K562 (cell line): ENCODE measurements around the gene TTBK2. TPM values are rescaled to one million over a fixed set of nuclear protein-coding genes. Genes with fewer than 3 reads are reported as not detected.

Source experiments
- ATAC-seq: fragments of 200-7000 bp; cut with Tn5 transposase; 3 replicates; pipeline ENCODE4 v1.9.1; 2020; ENCODE audit warnings: moderate library complexity
- BruUV-seq: library from RNA; stranded (reverse); fragments of 400-500 nt; replicated peaks from 2 replicates; lab custom pipeline; 2021; lab: Mats Ljungman, UMichigan
- CTCF ChIA-PET: fragments of 300-600 bp; formaldehyde crosslinking; extraction: SDS; loops from one replicate; lab custom pipeline; 2021; ENCODE audit warnings: low intra/inter-chr PET ratio; lab: Yijun Ruan, JAX
- POLR2A ChIA-PET: fragments of 300-600, 350-650 bp; sonication (Branson Sonifier 250); formaldehyde crosslinking; extraction: SDS; loops from one replicate; lab custom pipeline; 2021; ENCODE audit warnings: antibody characterized with exemption, inconsistent platforms; lab: Yijun Ruan, JAX
- DNase-seq, 4 experiments: peaks; one replicate each; pipeline versions ENCODE4 v3.0.0 to v3.0.0-alpha.2; 2011 to 2018; ENCODE audit warnings: low spot score in 3 of 4, mixed read lengths in 3 of 4; ENCODE audit errors: extremely low read depth in 1 of 4
- FAIRE-seq: peaks from 2 replicates; lab custom pipeline; 2011; peaks lifted over from hg19 to GRCh38; lab: Jason Lieb, UNC
- H2AFZ ChIP-seq: 2 replicates; pipeline ENCODE4 v1.6.0; 2011; ENCODE audit warnings: low read depth, low read length, control low read depth, inconsistent platforms
- H3K27ac ChIP-seq: fragments of 200-600 bp; 3 replicates; pipeline ENCODE4 v1.8.0; 2011; ENCODE audit warnings: low read depth, mild to moderate bottlenecking, control low read depth, inconsistent platforms, low read length, moderate library complexity, mixed read lengths; ENCODE audit errors: extremely low read depth
- H3K27me3 ChIP-seq, 2 experiments: fragments of 300-600 bp in 1 of 2; 2 replicates in 1 of 2; 3 replicates in 1 of 2; pipeline versions ENCODE4 v1.6.0 to v1.8.0; 2011; ENCODE audit warnings: inconsistent platforms in 2 of 2, low read length in 2 of 2, mild to moderate bottlenecking in 1 of 2, mixed read lengths in 1 of 2, moderate library complexity in 1 of 2; ENCODE audit not compliant: control insufficient read depth in 2 of 2, insufficient read depth in 2 of 2
- H3K36me3 ChIP-seq: fragments of 300-600 bp; 3 replicates; pipeline ENCODE4 v1.8.0; 2011; ENCODE audit warnings: mild to moderate bottlenecking, low read length, inconsistent platforms; ENCODE audit not compliant: control insufficient read depth, insufficient read depth
- H3K4me1 ChIP-seq, 2 experiments: fragments of 200-600 bp in 1 of 2; replicated peaks in 1 of 2; 2 replicates in 1 of 2; 3 replicates in 1 of 2; pipeline versions ENCODE4 v1.5.1 to v1.8.0; 2011; ENCODE audit warnings: inconsistent platforms in 2 of 2, low read length in 2 of 2, mild to moderate bottlenecking in 1 of 2, mixed read lengths in 1 of 2, moderate library complexity in 1 of 2; ENCODE audit not compliant: control insufficient read depth in 2 of 2, insufficient read depth in 2 of 2
- H3K4me2 ChIP-seq: 2 replicates; pipeline ENCODE4 v1.6.1; 2011; ENCODE audit warnings: low read length, control low read depth, inconsistent platforms, mixed read lengths; ENCODE audit not compliant: insufficient read depth
- H3K4me3 ChIP-seq: fragments of 200-600 bp; sonication (generic), shearing (Covaris generic); 2 replicates; pipeline ENCODE4 v1.5.1; 2016; ENCODE audit warnings: control low read depth, inconsistent platforms
- H3K79me2 ChIP-seq: fragments of 200-600 bp; 3 replicates; pipeline ENCODE4 v1.8.0; 2011; ENCODE audit warnings: low read length, inconsistent platforms; ENCODE audit not compliant: control insufficient read depth, insufficient read depth
- H3K9ac ChIP-seq, 2 experiments: 2 replicates each; pipeline versions ENCODE4 v1.6.0 to v1.6.1; 2011; ENCODE audit warnings: low read depth in 2 of 2, low read length in 2 of 2, control low read depth in 1 of 2, inconsistent platforms in 1 of 2, mild to moderate bottlenecking in 1 of 2, mixed read lengths in 1 of 2; ENCODE audit not compliant: insufficient read depth in 1 of 2
- H3K9me1 ChIP-seq: one replicate; pipeline ENCODE4 v1.6.0; 2011; ENCODE audit warnings: inconsistent platforms, mild to moderate bottlenecking, low read length, moderate library complexity; ENCODE audit not compliant: control insufficient read depth, insufficient read depth
- H3K9me3 ChIP-seq: replicated peaks from 2 replicates; pipeline ENCODE4 v1.5.1; 2011; ENCODE audit warnings: low read depth, low read length, inconsistent platforms; ENCODE audit not compliant: control insufficient read depth, insufficient read depth
- H4K20me1 ChIP-seq: replicated peaks from 2 replicates; pipeline ENCODE4 v1.6.1; 2011; ENCODE audit warnings: low read length, inconsistent platforms, mixed read lengths; ENCODE audit not compliant: control insufficient read depth, insufficient read depth
- CREB1 ChIP-seq, 2 experiments: sonication (generic) in 1 of 2; formaldehyde crosslinking in 1 of 2; IDR thresholded peaks; 2 replicates each; pipeline versions ENCODE4 v1.6.1 to v1.8.0; 2012 to 2022; ENCODE audit warnings: inconsistent platforms in 1 of 2, mild to moderate bottlenecking in 1 of 2, missing genetic modification reagents in 1 of 2, moderate library complexity in 1 of 2
- DEAF1 ChIP-seq: fragments of 450-650 bp; formaldehyde crosslinking; IDR thresholded peaks from 2 replicates; pipeline ENCODE4 v1.4.0; 2020; ENCODE audit warnings: mild to moderate bottlenecking, moderate library complexity
- ELF4 ChIP-seq: fragments of 450-650 bp; formaldehyde crosslinking; IDR thresholded peaks from 2 replicates; pipeline ENCODE4 v1.4.0; 2022; ENCODE audit warnings: missing genetic modification characterization
- GTF2F1 ChIP-seq: IDR thresholded peaks from 2 replicates; pipeline ENCODE4 v1.6.1; 2011; ENCODE audit warnings: low read depth, low read length, improper control_type of control experiment
- HDAC1 ChIP-seq, 2 experiments: fragments of 450-650 bp; IDR thresholded peaks; 2 replicates each; pipeline ENCODE4 v1.6.1; 2016 to 2017; ENCODE audit warnings: inconsistent platforms in 1 of 2, mild to moderate bottlenecking in 1 of 2, moderate library complexity in 1 of 2
- HINFP ChIP-seq: fragments of 450-650 bp; conservative IDR thresholded peaks from 2 replicates; pipeline ENCODE4 v1.6.1; 2016; ENCODE audit warnings: missing genetic modification characterization, low read depth, mild to moderate bottlenecking, control low read depth, missing compliant biosample characterization
- KHSRP ChIP-seq: fragments of 450-650 bp; IDR thresholded peaks from 2 replicates; pipeline ENCODE4 v1.6.1; 2017
- PKNOX1 ChIP-seq: fragments of 450-650 bp; IDR thresholded peaks from 2 replicates; pipeline ENCODE4 v1.6.1; 2016
- PURB ChIP-seq: sonication (generic); formaldehyde crosslinking; IDR thresholded peaks from 2 replicates; pipeline ENCODE4 v1.9.0; 2021; ENCODE audit warnings: low read depth, mild to moderate bottlenecking, missing genetic modification reagents
- RBFOX2 ChIP-seq: fragments of 200-400 bp; formaldehyde crosslinking; IDR thresholded peaks from 2 replicates; pipeline ENCODE4 v1.6.1; 2017; ENCODE audit warnings: low read depth, mild to moderate bottlenecking, low read length, moderate library complexity
- TBL1XR1 ChIP-seq, 2 experiments: IDR thresholded peaks; 2 replicates each; pipeline ENCODE4 v1.6.1; 2012; ENCODE audit warnings: improper control_type of control experiment in 2 of 2, low read length in 2 of 2, mild to moderate bottlenecking in 1 of 2
- TBP ChIP-seq: optimal IDR thresholded peaks from 2 replicates; pipeline ENCODE3; 2011; ENCODE audit warnings: low read depth, low read length, improper control_type of control experiment
- ZNF354B ChIP-seq: fragments of 250-450 bp; sonication (Bioruptor Pico); IDR thresholded peaks from 2 replicates; pipeline ENCODE4 v1.4.0; 2020
- ZNF57 ChIP-seq: fragments of 450-650 bp; formaldehyde crosslinking; IDR thresholded peaks from 2 replicates; pipeline ENCODE4 v1.4.0; 2020; ENCODE audit warnings: mild to moderate bottlenecking, moderate library complexity
- ZNF668 ChIP-seq: fragments of 250-450 bp; sonication (Bioruptor Pico); IDR thresholded peaks from 2 replicates; pipeline ENCODE4 v1.8.0; 2022; ENCODE audit warnings: mild to moderate bottlenecking, inconsistent platforms
- WGBS: fragments of 100-300 bp; shearing (Covaris generic); methylation state at CpG from one replicate; pipeline ENCODE4 v1.1.6; 2016; ENCODE audit warnings: low coverage, mixed read lengths; ENCODE audit not compliant: insufficient coverage; ENCODE audit errors: missing lambda C conversion rate; 5-methylcytosine and 5-hydroxymethylcytosine counted together
- in situ Hi-C: fragments of 300-500 bp; cut with MboI; formaldehyde crosslinking; loops from 4 replicates; pipeline ENCODE4 v1.15.0; 2018; ENCODE audit warnings: inconsistent platforms, mixed read lengths
- intact Hi-C: fragments of 100-400 bp; cut with micrococcal nuclease; formaldehyde crosslinking; loops from 2 replicates; pipeline ENCODE4 v1.14.2; 2022
- polyA plus RNA-seq, 8 experiments: library from polyadenylated mRNA; depleted of rRNA in 4 of 8; stranded (reverse) in 5 of 8; unstranded in 3 of 8; fragments of >200 nt; fragmentation: Nextera tagmentation in 2 of 8; fragmentation: Illumina TruSeq in 1 of 8; extraction: Ambion mirVana in 2 of 8; extraction: Trizol in 1 of 8; gene quantifications; 2 replicates each; pipeline versions ENCODE4 v1.2.1 to v1.2.3, GENCODE V29; 2011 to 2014; ENCODE audit warnings: inconsistent platforms in 1 of 8, missing spikeins in 1 of 8
- total RNA-seq, 7 experiments: library from RNA; depleted of rRNA in 6 of 7; stranded (reverse); fragments of >200 nt in 6 of 7; fragmentation: Illumina TruSeq in 2 of 7; extraction: Trizol in 2 of 7; gene quantifications; 2 replicates each; pipeline versions ENCODE4 v1.2.1 to v1.2.3, GENCODE V29; 2011 to 2021; ENCODE audit warnings: low replicate concordance in 1 of 7
- TF ChIP-seq, protein P1 (sequence below): IDR thresholded peaks from 2 replicates; pipeline ENCODE4 v1.6.1; 2011; ENCODE audit warnings: borderline replicate concordance, low read depth, mild to moderate bottlenecking, moderate library complexity, low read length; ENCODE audit not compliant: insufficient read depth, poor library complexity, severe bottlenecking

Gene TTBK2
- total and polyA plus RNA-seq, 9 of the 15 experiments (the other 6 are each of a cell fraction or from before 2014, with no cell fraction given): 0.89 to 8.0 (median 4.8) TPM

GRCh38 chr15:42725331-42725903 is 195.2 kb downstream of the TTBK2 start:
- POLR2A ChIA-PET: interaction anchor here (0.5 to 1.8 kb wide), 6 partner anchors 9 to 230 kb away, joined by 3 to 6 read pairs (median 4); partner anchors contain the start of gene SNAP23
- no peak for ATAC-seq
- TF ChIP-seq RBFOX2 (no peak), ZNF57 (no peak), HDAC1 (IDR thresholded peaks at IDR 0.05) (no peak), ZNF668 (CRISPR knock-in tag) (no peak), ELF4 (CRISPR knock-in tag) (no peak), CREB1 (IDR thresholded peaks at IDR 0.05) (no peak), CREB1 (CRISPR knock-in tag; IDR thresholded peaks at IDR 0.05) (no peak), GTF2F1 (no peak), PKNOX1 (no peak), DEAF1 (CRISPR knock-in tag) (no peak), ZNF354B (CRISPR knock-in tag) (no peak), TBP (no peak), HINFP (tag) (no peak), PURB (CRISPR knock-in tag) (no peak), TBL1XR1 (IDR thresholded peaks at IDR 0.05; ENCODE audit: low read length in 2 of 2) (no peak), KHSRP (no peak)
- TF ChIP-seq, protein P1, sequence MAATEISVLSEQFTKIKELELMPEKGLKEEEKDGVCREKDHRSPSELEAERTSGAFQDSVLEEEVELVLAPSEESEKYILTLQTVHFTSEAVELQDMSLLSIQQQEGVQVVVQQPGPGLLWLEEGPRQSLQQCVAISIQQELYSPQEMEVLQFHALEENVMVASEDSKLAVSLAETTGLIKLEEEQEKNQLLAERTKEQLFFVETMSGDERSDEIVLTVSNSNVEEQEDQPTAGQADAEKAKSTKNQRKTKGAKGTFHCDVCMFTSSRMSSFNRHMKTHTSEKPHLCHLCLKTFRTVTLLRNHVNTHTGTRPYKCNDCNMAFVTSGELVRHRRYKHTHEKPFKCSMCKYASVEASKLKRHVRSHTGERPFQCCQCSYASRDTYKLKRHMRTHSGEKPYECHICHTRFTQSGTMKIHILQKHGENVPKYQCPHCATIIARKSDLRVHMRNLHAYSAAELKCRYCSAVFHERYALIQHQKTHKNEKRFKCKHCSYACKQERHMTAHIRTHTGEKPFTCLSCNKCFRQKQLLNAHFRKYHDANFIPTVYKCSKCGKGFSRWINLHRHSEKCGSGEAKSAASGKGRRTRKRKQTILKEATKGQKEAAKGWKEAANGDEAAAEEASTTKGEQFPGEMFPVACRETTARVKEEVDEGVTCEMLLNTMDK: no peak

More at GRCh38 chr15:42725331-42725903, 195.2 kb downstream of the TTBK2 start:
- FAIRE-seq (no peak), DNase-seq (no peak)
- no peak overlapping the region for H3K9ac ChIP-seq
- intact Hi-C loops (no loop called here), in situ Hi-C loops (no loop called here)
- H2AFZ ChIP-seq: no peak overlapping the region
- no peaks in the 10 kb centered on the region for H3K27me3 ChIP-seq
- WGBS: 90% methylated on average over 11 of the region's 12 CpGs
- H3K27ac ChIP-seq: no peak overlapping the region
- CTCF ChIA-PET: interaction anchor here (1.4 kb wide), 1 partner anchor 21 kb away, joined by 5 read pairs; no protein-coding TSS in a partner anchor
- H3K4me1 ChIP-seq: peaks cover 0 to 3% of the 10 kb centered on the region in 2 experiments; a peak in 1 of 5 replicates
- H4K20me1 ChIP-seq: no peaks in the 10 kb centered on the region; the same call in 1 of the 2 replicates
- no TSS peak for BruUV-seq
- H3K4me2 ChIP-seq: no peak overlapping the region
- peaks cover 5% of the 10 kb centered on the region for H3K9me1 ChIP-seq
- no peaks in the 10 kb centered on the region for H3K79me2 ChIP-seq
- no peaks in the 10 kb centered on the region for H3K9me3 ChIP-seq
- no peak overlapping the region for H3K4me3 ChIP-seq
- H3K36me3 ChIP-seq: peaks cover 82% of the 10 kb centered on the region
